A673 (cell line): Measurements from ENCODE around the gene DCC. TPM values are rescaled to one million over a fixed set of nuclear protein-coding genes. Genes with fewer than 3 reads are reported as not detected.

Source experiments
- BruUV-seq: library from RNA; stranded (reverse); fragments of 400-500 nt; replicated peaks from 2 replicates; lab custom pipeline; 2021; lab: Mats Ljungman, UMichigan
- CTCF ChIA-PET: fragments of 300-600 bp; sonication (Branson Sonifier 250); formaldehyde crosslinking; loops from one replicate; lab custom pipeline; 2022; ENCODE audit warnings: antibody characterized with exemption; lab: Charles Lee
- POLR2A ChIA-PET: fragments of 300-600 bp; sonication (Branson Sonifier 250); formaldehyde crosslinking; loops from one replicate; lab custom pipeline; 2022; ENCODE audit warnings: antibody characterized with exemption; ENCODE audit not compliant: low non-redundant PET; lab: Charles Lee
- DNase-seq: peaks from one replicate; pipeline ENCODE4 v3.0.0-alpha.2; 2015; ENCODE audit warnings: low spot score
- H3K27ac ChIP-seq: fragments of 200-600 bp; sonication (generic); 2 replicates; pipeline ENCODE4 v1.5.1; 2016; ENCODE audit warnings: mixed run types, low read depth, mild to moderate bottlenecking, mixed read lengths, antibody characterized with exemption, low read length; ENCODE audit not compliant: poor library complexity, severe bottlenecking
- H3K27me3 ChIP-seq: fragments of 200-600 bp; sonication (generic); replicated peaks from 2 replicates; pipeline ENCODE4 v1.6.1; 2017; ENCODE audit warnings: mixed run types, low read depth, mild to moderate bottlenecking, mixed read lengths, antibody characterized with exemption, low read length; ENCODE audit not compliant: insufficient read depth, poor library complexity
- H3K36me3 ChIP-seq: fragments of 200-600 bp; sonication (generic); 2 replicates; pipeline ENCODE4 v1.6.1; 2016; ENCODE audit warnings: mixed run types, mild to moderate bottlenecking, mixed read lengths, antibody characterized with exemption, low read length; ENCODE audit not compliant: insufficient read depth, poor library complexity, severe bottlenecking
- H3K4me1 ChIP-seq: fragments of 200-600 bp; sonication (generic); 2 replicates; pipeline ENCODE4 v1.6.1; 2017; ENCODE audit warnings: mixed run types, mild to moderate bottlenecking, mixed read lengths, antibody characterized with exemption, low read length; ENCODE audit not compliant: insufficient read depth, poor library complexity, severe bottlenecking
- H3K4me3 ChIP-seq: fragments of 200-600 bp; sonication (generic); 2 replicates; pipeline ENCODE4 v1.5.1; 2016; ENCODE audit warnings: low read depth, mixed run types, mild to moderate bottlenecking, mixed read lengths, low read length; ENCODE audit not compliant: poor library complexity, severe bottlenecking
- H3K9me3 ChIP-seq: fragments of 200-600 bp; sonication (generic); 2 replicates; pipeline ENCODE4 v1.6.1; 2016; ENCODE audit warnings: mixed run types, low read depth, mild to moderate bottlenecking, mixed read lengths, antibody characterized with exemption, low read length; ENCODE audit not compliant: poor library complexity, severe bottlenecking
- EZH2 ChIP-seq: fragments of 200-600 bp; sonication (generic); IDR thresholded peaks from 2 replicates; pipeline ENCODE4 v1.6.1; 2017; ENCODE audit warnings: borderline replicate concordance, low read depth, mild to moderate bottlenecking, mixed read lengths, antibody characterized with exemption, low read length; ENCODE audit not compliant: poor library complexity, severe bottlenecking
- intact Hi-C: fragments of 100-400 bp; cut with micrococcal nuclease; formaldehyde crosslinking; loops from one replicate; pipeline ENCODE4 v1.10.0; 2022; ENCODE audit not compliant: unreplicated experiment
- total RNA-seq: library from RNA; stranded (reverse); gene quantifications from 2 replicates; pipeline ENCODE4 v1.2.3, GENCODE V29; 2021
- TF ChIP-seq, protein P1 (sequence below): fragments of 300-800, 200-600 bp; sonication (generic); conservative IDR thresholded peaks from 2 replicates; pipeline ENCODE4 v1.5.1; 2017; ENCODE audit warnings: low read depth, mild to moderate bottlenecking, antibody characterized with exemption, low read length, moderate library complexity, mixed read lengths

The DCC gene
- total RNA-seq, 1 experiment from 2014 or later: 93.0 TPM

- POLR2A ChIA-PET: interaction anchor here (0.5 kb wide), 1 partner anchor 116 kb away, joined by 15 read pairs; no protein-coding TSS in a partner anchor
- DNase-seq: peak; percentile 77
- no peak for TF ChIP-seq EZH2
- TF ChIP-seq, protein P1, sequence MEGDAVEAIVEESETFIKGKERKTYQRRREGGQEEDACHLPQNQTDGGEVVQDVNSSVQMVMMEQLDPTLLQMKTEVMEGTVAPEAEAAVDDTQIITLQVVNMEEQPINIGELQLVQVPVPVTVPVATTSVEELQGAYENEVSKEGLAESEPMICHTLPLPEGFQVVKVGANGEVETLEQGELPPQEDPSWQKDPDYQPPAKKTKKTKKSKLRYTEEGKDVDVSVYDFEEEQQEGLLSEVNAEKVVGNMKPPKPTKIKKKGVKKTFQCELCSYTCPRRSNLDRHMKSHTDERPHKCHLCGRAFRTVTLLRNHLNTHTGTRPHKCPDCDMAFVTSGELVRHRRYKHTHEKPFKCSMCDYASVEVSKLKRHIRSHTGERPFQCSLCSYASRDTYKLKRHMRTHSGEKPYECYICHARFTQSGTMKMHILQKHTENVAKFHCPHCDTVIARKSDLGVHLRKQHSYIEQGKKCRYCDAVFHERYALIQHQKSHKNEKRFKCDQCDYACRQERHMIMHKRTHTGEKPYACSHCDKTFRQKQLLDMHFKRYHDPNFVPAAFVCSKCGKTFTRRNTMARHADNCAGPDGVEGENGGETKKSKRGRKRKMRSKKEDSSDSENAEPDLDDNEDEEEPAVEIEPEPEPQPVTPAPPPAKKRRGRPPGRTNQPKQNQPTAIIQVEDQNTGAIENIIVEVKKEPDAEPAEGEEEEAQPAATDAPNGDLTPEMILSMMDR: peak; percentile 77
- CTCF ChIA-PET: interaction anchor here (0.6 to 2.1 kb wide), 2 partner anchors 1712 to 1763 kb away, joined by 3 to 5 read pairs; no protein-coding TSS in a partner anchor
- H3K36me3 ChIP-seq: no peaks in the 10 kb centered on the region
- no peak overlapping the region for H3K4me3 ChIP-seq
- H3K9me3 ChIP-seq: no peaks in the 10 kb centered on the region
- H3K4me1 ChIP-seq: peaks cover 7% of the 10 kb centered on the region
- H3K27me3 ChIP-seq: no peaks in the 10 kb centered on the region
- H3K27ac ChIP-seq: no peak overlapping the region
- BruUV-seq: no TSS peak
- intact Hi-C loops: loop anchor here (5.0 kb wide), 1 partner anchor 1713 kb away; no protein-coding TSS in a partner anchor
These were observed 1040.2 kb downstream of the DCC start for GRCh38 chr18:53380063-53380639.

DNA sequence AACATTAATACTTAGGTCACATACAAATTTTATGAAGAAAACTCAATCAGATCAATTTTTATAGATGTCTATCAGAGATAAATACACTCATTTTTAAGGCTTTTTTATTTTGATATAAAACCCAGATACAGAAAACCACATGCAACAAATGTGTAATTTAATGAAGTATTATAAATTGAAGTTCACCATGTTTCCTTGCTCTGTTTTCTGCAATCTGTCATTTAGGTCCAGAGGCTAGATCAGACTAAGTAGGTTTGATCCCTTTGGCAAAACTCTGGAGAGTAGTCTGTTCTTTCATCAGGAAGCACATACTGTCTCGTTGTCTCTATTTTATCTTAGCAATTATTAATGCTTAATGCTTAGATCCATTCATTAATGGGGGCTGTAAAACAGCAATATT lies 1042.9 kb downstream of the DCC start:
- H3K9me3 ChIP-seq: no peaks in the 10 kb centered on the region
- peaks cover 7% of the 10 kb centered on the region for H3K4me1 ChIP-seq
- ChIA-PET POLR2A (no interaction called here), CTCF (no interaction called here)
- TF ChIP-seq EZH2: no peak
- TF ChIP-seq, protein P1: no peak
- H3K36me3 ChIP-seq: no peaks in the 10 kb centered on the region
- no peaks in the 10 kb centered on the region for H3K27me3 ChIP-seq
- BruUV-seq: no TSS peak
- no peak for DNase-seq
- no peak overlapping the region for H3K27ac ChIP-seq
- no peak overlapping the region for H3K4me3 ChIP-seq
- intact Hi-C loops: loop anchor here (5.0 kb wide), 1 partner anchor 1716 kb away; no protein-coding TSS in a partner anchor

DNA sequence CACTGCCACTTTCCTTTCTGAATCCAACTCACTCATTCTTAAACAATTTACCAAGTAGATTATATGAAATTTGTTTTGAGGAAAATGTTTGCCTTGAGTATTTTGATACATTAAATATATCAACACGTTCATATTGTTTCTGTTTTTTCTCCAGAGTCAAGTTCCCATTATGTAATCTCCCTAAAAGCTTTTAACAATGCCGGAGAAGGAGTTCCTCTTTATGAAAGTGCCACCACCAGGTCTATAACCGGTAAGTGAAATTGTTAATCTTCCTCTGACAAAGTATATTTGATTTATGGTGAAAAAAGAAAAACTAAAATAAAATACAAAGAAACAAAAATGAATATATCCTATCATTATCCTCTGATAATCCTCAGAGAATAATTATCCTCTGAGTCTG lies 1045.9 kb downstream of the DCC start:
- TF ChIP-seq EZH2: no peak
- TF ChIP-seq, protein P1: no peak
- H3K4me3 ChIP-seq: no peak overlapping the region

More for the DNA sequence above, 1045.9 kb downstream of the DCC start:
- Histone ChIP-seq H3K36me3 (no peaks in the 10 kb centered on the region), H3K9me3 (no peaks in the 10 kb centered on the region), H3K27me3 (no peaks in the 10 kb centered on the region), H3K27ac (no peak overlapping the region), H3K4me1 (no peaks in the 10 kb centered on the region)
- CTCF ChIA-PET: no interaction called here
- POLR2A ChIA-PET: no interaction called here
- DNase-seq: no peak
- BruUV-seq: no TSS peak
- intact Hi-C loops: no loop called here
